CD14-positive monocyte (primary cell): ENCODE data around the gene FIGNL2. TPM values are rescaled to one million over a fixed set of nuclear protein-coding genes. Genes with fewer than 3 reads are reported as not detected.

ENCODE experiments used
- DNase-seq, 3 donors: peaks; one replicate each; pipeline ENCODE4 v3.0.0-alpha.2; 2011 to 2022
- H2AFZ ChIP-seq: 2 replicates; pipeline ENCODE4 v1.6.0; 2012; ENCODE audit warnings: mild to moderate bottlenecking, low read depth, low read length, inconsistent platforms; ENCODE audit not compliant: insufficient read depth, poor library complexity, severe bottlenecking
- H3K27ac ChIP-seq, 2 donors: 1 replicate in 1 of 2; 2 replicates in 1 of 2; pipeline ENCODE4 v1.5.1; 2012 to 2013; ENCODE audit warnings: low read length in 2 of 2, control low read depth in 1 of 2, inconsistent platforms in 1 of 2, low read depth in 1 of 2, mild to moderate bottlenecking in 1 of 2
- H3K27me3 ChIP-seq, 2 donors: one replicate each; pipeline versions ENCODE4 v1.6.0 to v1.6.1; 2011 to 2013; ENCODE audit warnings: low read length in 2 of 2; ENCODE audit not compliant: control insufficient read depth in 2 of 2, insufficient read depth in 2 of 2
- H3K36me3 ChIP-seq, 2 donors: replicated peaks in 1 of 2; 1 replicate in 1 of 2; 2 replicates in 1 of 2; pipeline versions ENCODE4 v1.5.1 to v1.6.1; 2012 to 2013; ENCODE audit warnings: low read length in 2 of 2, control low read depth in 1 of 2, inconsistent platforms in 1 of 2, mild to moderate bottlenecking in 1 of 2; ENCODE audit not compliant: insufficient read depth in 2 of 2, control insufficient read depth in 1 of 2
- H3K4me1 ChIP-seq, 2 donors: 1 replicate in 1 of 2; 2 replicates in 1 of 2; pipeline versions ENCODE4 v1.5.1 to v1.6.1; 2012 to 2013; ENCODE audit warnings: low read length in 2 of 2, control low read depth in 1 of 2, inconsistent platforms in 1 of 2, mild to moderate bottlenecking in 1 of 2, moderate library complexity in 1 of 2; ENCODE audit not compliant: insufficient read depth in 2 of 2, control insufficient read depth in 1 of 2
- H3K4me2 ChIP-seq: replicated peaks from 2 replicates; pipeline ENCODE3; 2012; ENCODE audit warnings: low read length, moderate library complexity, mild to moderate bottlenecking; ENCODE audit not compliant: poor library complexity, severe bottlenecking; ENCODE audit errors: extremely low read depth
- H3K4me3 ChIP-seq, 3 experiments: fragments of 200-600 bp in 1 of 3; sonication (generic) in 1 of 3; replicated peaks in 1 of 3; 1 replicate in 2 of 3; 2 replicates in 1 of 3; pipeline ENCODE4 v1.5.1; 2011 to 2013; ENCODE audit warnings: low read length in 3 of 3, mild to moderate bottlenecking in 3 of 3, control low read depth in 2 of 3, low read depth in 2 of 3, inconsistent platforms in 1 of 3, moderate library complexity in 1 of 3
- H3K79me2 ChIP-seq: 2 replicates; pipeline ENCODE4 v1.6.0; 2012; ENCODE audit warnings: mild to moderate bottlenecking, control low read depth, inconsistent platforms, low read length, moderate library complexity; ENCODE audit not compliant: insufficient read depth
- H3K9ac ChIP-seq: 2 replicates; pipeline ENCODE4 v1.6.0; 2017; ENCODE audit warnings: low read length, mild to moderate bottlenecking; ENCODE audit not compliant: insufficient read depth, poor library complexity, severe bottlenecking
- H3K9me3 ChIP-seq, 2 donors: replicated peaks in 1 of 2; 1 replicate in 1 of 2; 2 replicates in 1 of 2; pipeline versions ENCODE4 v1.5.1 to v1.6.1; 2012 to 2013; ENCODE audit warnings: low read length in 2 of 2, control low read depth in 1 of 2; ENCODE audit not compliant: control insufficient read depth in 1 of 2, insufficient read depth in 1 of 2
- H4K20me1 ChIP-seq: 2 replicates; pipeline ENCODE4 v1.6.0; 2012; ENCODE audit warnings: mild to moderate bottlenecking, low read length, control low read depth, moderate library complexity; ENCODE audit not compliant: insufficient read depth
- H3K27ac Mint-ChIP-seq, 7 donors: one replicate each; pipeline ENCODE4 v1.8.0; 2020; ENCODE audit warnings: mild to moderate bottlenecking in 7 of 7, mixed read lengths in 7 of 7, moderate library complexity in 6 of 7, inconsistent platforms in 2 of 7
- H3K27me3 Mint-ChIP-seq, 3 donors: one replicate each; pipeline ENCODE4 v1.8.0; 2021 to 2022; ENCODE audit warnings: low read depth in 3 of 3, mild to moderate bottlenecking in 3 of 3, mixed read lengths in 3 of 3, moderate library complexity in 3 of 3, inconsistent platforms in 1 of 3
- H3K36me3 Mint-ChIP-seq, 2 donors: one replicate each; pipeline ENCODE4 v1.8.0; 2020; ENCODE audit warnings: mixed read lengths in 2 of 2, inconsistent platforms in 1 of 2, mild to moderate bottlenecking in 1 of 2
- H3K4me1 Mint-ChIP-seq: one replicate; pipeline ENCODE4 v1.8.0; 2020; ENCODE audit warnings: mild to moderate bottlenecking, mixed read lengths
- H3K4me3 Mint-ChIP-seq, 2 donors: one replicate each; pipeline ENCODE4 v1.8.0; 2020; ENCODE audit warnings: mild to moderate bottlenecking in 2 of 2, mixed read lengths in 2 of 2, moderate library complexity in 1 of 2
- H3K9me3 Mint-ChIP-seq, 7 donors: one replicate each; pipeline ENCODE4 v1.8.0; 2020 to 2022; ENCODE audit warnings: mixed read lengths in 7 of 7, mild to moderate bottlenecking in 6 of 7, moderate library complexity in 6 of 7, inconsistent platforms in 2 of 7
- CTCF ChIP-seq: fragments of 200-600 bp; IDR thresholded peaks from one replicate; pipeline ENCODE4 v1.8.0; 2022; ENCODE audit warnings: antibody characterized with exemption, mild to moderate bottlenecking
- WGBS: methylation state at CpG from one replicate; pipeline ENCODE4 v1.1.5; 2013; ENCODE audit warnings: missing lambda C conversion rate; ENCODE audit not compliant: insufficient coverage; 5-methylcytosine and 5-hydroxymethylcytosine counted together
- intact Hi-C, 2 donors: fragments of 100-400 bp; cut with micrococcal nuclease; formaldehyde crosslinking; loops; one replicate each; pipeline versions ENCODE4 v1.15.0 to v1.15.1; 2023
- polyA plus RNA-seq, 3 donors: library from polyadenylated mRNA; depleted of rRNA in 1 of 3; unstranded in 2 of 3; stranded (reverse) in 1 of 3; fragments of 300-500 nt in 2 of 3; fragments of >200 nt in 1 of 3; fragmentation: Illumina TruSeq in 2 of 3; gene quantifications; 1 replicate in 2 of 3; 2 replicates in 1 of 3; pipeline ENCODE4 v1.2.3, GENCODE V29; 2012 to 2021

The FIGNL2 gene
- polyA plus RNA-seq, 3 donors: 0.06 to 0.52 TPM; not detected in 1

GRCh38 chr12:51821440-51822260 is 26.9 kb downstream of the FIGNL2 start:
- no peaks in the 10 kb centered on the region for H3K9me3 ChIP-seq
- peaks cover 29 to 56% of the 10 kb centered on the region in 2 donors for H3K4me1 ChIP-seq
- peak overlapping the region in 1 of 2 donors; percentile 75 for H3K27ac ChIP-seq
- H3K4me3 ChIP-seq: peak overlapping the region; percentile 68 to 85 (median 81)
- H3K79me2 ChIP-seq: peaks cover 9% of the 10 kb centered on the region
- H3K4me2 ChIP-seq: peak overlapping the region; percentile 86
- intact Hi-C loops: loop anchor here in 1 of 2 donors (5.0 kb wide), 1 partner anchor 51 kb away; no protein-coding TSS in a partner anchor
- no peaks in the 10 kb centered on the region for H3K36me3 ChIP-seq
- Mint-ChIP-seq H3K27me3 (peaks cover 5 to 16% (median 13%) of the 10 kb centered on the region in 3 donors), H3K4me1 (peaks cover 42% of the 10 kb centered on the region), H3K27ac (no peak overlapping the region), H3K4me3 (peak overlapping the region; percentile 67 to 68), H3K9me3 (peaks cover 0 to 3% (median 0%) of the 10 kb centered on the region in 7 donors), H3K36me3 (peaks cover 8 to 11% of the 10 kb centered on the region in 2 donors)
- peak overlapping the region; percentile 95 for H2AFZ ChIP-seq
- H4K20me1 ChIP-seq: no peaks in the 10 kb centered on the region
- no peak for TF ChIP-seq CTCF
- H3K9ac ChIP-seq: peak overlapping the region; percentile 83
- DNase-seq: no peak
- peaks cover 0 to 10% of the 10 kb centered on the region in 2 donors for H3K27me3 ChIP-seq
- WGBS: 14% methylated on average over 100 of the region's 101 CpGs

GRCh38 chr12:51820526-51821439 is 27.7 kb downstream of the FIGNL2 start:
- Mint-ChIP-seq H3K27me3 (peaks cover 4 to 22% (median 22%) of the 10 kb centered on the region in 3 donors), H3K4me1 (peaks cover 36% of the 10 kb centered on the region), H3K4me3 (peak overlapping the region; percentile 77 to 80), H3K36me3 (peaks cover 8 to 9% of the 10 kb centered on the region in 2 donors), H3K27ac (no peak overlapping the region), H3K9me3 (peaks cover 0 to 3% (median 0%) of the 10 kb centered on the region in 7 donors)
- DNase-seq: peak; percentile 42 to 56 (median 51)
- WGBS: 2% methylated on average over 112 of the region's 113 CpGs
- Histone ChIP-seq H2AFZ (peak overlapping the region; percentile 95), H3K79me2 (peaks cover 9% of the 10 kb centered on the region), H3K36me3 (no peaks in the 10 kb centered on the region), H3K4me2 (peak overlapping the region; percentile 86), H3K4me3 (peak overlapping the region; percentile 68 to 85 (median 81)), H3K27ac (peak overlapping the region in 1 of 2 donors; percentile 75), H3K27me3 (peaks cover 0 to 13% of the 10 kb centered on the region in 2 donors), H3K9me3 (no peaks in the 10 kb centered on the region), H3K4me1 (peaks cover 20 to 48% of the 10 kb centered on the region in 2 donors), H4K20me1 (no peaks in the 10 kb centered on the region), H3K9ac (peak overlapping the region; percentile 83)
- intact Hi-C loops: loop anchor here in 1 of 2 donors (5.0 kb wide), 1 partner anchor 52 kb away; no protein-coding TSS in a partner anchor
- TF ChIP-seq CTCF: peak; percentile 38
